GM19463 (cell line): Measurements from ENCODE around the gene SRRD.
"Not testable (repeated sequence)": the region's sequence is repeated elsewhere in the genome, so short reads cannot be mapped to it uniquely, and the experiment has no call there.

Experiments
- ATAC-seq: cut with Tn5 transposase; IDR thresholded peaks from one replicate; pipeline ENCODE4 v1.9.1; 2021; ENCODE audit warnings: mild to moderate bottlenecking, moderate library complexity; ENCODE audit not compliant: unreplicated experiment

Gene SRRD, protein sequence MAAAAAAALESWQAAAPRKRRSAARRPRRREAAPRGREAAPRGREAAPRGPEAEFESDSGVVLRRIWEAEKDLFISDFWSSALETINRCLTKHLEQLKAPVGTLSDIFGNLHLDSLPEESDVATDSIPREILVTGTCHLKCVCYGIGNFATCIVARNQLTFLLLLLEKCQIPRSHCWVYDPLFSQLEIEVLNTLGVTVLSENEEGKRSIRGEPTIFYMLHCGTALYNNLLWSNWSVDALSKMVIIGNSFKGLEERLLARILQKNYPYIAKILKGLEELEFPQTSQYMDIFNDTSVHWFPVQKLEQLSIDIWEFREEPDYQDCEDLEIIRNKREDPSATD

DNA sequence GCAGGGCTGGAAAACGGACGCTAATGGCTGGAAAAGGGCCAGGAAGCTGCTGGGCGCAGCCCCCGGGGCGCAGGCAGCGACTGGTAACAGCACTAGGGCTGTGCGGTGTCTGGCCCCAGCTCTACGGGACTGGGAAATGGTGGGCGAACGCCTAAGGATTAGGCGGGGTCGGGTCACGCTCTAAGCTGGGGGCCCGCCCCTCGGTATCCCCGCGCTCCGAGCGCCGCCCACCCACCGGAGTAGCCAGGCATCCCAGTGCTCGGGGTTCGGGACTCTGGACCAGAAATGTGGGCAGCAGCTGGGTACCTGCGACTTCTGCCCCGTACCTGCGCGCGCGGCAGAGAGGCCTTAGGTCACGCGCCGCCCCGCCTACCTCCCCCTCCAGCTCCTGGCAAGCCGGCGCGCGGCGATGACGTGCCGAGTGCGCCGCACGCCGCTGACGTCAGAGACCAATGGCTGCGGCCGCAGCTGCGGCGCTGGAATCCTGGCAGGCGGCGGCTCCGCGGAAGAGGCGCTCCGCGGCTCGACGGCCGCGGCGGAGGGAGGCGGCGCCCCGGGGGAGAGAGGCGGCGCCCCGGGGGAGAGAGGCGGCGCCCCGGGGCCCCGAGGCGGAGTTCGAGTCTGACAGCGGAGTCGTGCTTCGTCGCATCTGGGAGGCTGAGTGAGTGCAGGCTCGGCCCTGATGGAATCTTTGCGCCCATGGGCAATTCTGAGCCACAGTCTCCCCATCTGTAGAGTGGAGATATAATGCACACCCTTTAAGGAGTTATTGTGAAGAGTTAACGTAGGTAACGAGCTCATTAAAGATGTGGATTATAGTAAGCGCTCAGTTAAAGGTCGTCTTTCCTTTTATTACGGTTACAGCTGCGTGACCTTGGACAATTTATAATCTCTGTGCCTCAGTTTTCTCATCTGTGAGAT, at the start of gene SRRD, which contains the start of gene HPS4:
TSS of gene SRRD (plus strand) at position 439 of the 921 bp plus-strand sequence. CDS start at position 453, 14 bp downstream.
TSS of gene HPS4 (minus strand) at position 345 of the 921 bp plus-strand sequence. CDS start 2,021 bp downstream, outside the sequence.
- peak; percentile 76 for ATAC-seq

DNA sequence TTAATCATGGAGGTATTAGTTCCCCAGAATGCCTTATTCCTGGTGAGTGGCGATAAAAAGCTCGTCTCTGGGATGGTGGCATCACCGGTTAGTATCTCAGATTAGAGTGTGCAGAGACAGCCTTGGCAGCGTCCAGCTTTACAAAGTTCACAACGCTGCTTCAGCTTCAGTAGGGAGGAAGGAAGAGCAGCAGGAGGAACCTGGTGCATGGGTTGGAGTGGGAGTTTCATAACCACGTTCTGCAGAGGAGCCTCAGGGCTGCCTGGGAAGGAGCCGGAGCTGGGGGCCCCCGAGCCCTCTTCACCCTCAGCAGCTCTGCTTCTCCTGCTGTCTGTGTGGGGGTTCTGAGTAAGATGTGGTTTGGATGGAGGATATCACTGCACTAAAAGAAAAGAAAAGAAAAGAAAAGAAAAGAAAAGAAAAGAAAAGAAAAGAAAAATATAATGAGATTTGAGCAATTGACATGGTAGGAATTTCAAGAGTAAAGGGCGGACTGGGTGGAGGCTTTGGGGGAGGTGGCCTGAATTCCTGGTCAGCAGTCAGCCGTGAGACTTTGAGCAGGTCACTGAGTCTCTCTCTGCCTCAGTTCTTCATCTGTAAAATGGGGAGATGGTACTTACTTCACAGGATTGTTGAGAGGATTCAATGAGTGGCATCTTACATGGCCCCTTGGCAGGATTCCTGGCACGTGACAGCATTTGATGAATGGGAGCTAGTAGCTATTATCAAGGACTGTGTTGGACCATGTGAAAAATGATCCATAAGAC, 48.2 kb upstream of the SRRD start:
- ATAC-seq = no peak

DNA sequence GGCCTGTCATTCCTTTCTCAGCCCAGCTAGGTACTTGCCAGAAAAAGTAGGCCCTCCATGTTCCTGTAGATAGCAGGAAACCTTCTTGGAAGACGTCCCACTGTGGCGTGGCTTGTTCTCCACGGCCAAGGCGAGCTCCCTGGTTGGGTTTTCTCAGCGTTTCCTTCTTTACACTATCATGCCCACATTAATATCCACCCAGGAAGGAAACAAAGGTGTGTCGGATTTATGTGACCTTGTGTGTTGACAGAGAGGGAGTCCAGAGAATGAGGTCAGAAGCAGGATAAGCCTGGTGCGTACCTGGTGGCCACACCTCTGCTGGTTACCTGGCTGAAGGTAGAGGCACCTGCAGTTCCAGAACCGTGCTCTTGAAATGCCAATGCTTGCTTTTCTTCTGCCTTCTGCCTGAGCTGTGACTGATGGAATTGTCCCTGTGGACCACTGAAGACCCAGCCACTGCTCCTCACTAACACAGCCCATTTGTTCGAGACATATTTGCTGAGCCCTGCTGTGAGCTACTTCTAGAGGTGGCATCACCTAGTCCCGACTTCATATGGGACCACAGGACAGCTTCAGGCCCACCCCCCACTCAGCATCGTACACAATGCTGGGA, 46.7 kb upstream of the SRRD start:
- ATAC-seq = no peak

DNA sequence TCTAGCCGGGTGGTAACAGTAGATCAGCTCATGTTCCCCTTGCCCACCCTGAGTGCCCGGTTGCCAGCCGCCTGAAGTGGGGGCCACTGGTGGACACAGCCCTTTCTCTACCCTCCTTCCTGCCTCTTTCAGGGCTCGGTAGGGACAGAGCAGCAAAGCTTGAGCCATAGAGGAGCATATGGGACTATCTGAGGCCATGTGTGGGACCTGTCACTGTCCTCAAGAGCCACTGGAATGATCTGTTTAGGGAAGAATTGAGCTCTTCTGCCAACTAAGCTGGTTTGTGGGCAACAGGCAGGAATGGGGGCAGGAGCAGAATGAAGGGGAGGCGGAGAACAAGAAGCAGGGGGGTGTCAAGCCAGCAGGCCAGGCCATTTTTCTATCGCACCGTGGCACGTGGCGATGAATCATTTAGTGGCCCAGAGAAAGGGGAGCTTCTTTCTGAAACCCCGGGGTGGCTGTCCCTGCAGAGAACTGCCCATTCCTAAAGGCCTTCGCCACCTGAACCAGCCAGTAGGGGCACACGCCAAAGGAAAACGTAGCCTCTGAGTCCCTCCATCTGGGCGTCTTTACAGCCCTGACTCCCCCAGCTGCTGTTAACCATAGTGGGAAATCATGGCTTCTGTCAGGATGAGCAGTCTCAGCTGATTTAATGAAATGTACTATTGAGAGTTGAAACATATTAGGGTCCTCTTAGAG, 45.8 kb upstream of the SRRD start:
- no peak for ATAC-seq

DNA sequence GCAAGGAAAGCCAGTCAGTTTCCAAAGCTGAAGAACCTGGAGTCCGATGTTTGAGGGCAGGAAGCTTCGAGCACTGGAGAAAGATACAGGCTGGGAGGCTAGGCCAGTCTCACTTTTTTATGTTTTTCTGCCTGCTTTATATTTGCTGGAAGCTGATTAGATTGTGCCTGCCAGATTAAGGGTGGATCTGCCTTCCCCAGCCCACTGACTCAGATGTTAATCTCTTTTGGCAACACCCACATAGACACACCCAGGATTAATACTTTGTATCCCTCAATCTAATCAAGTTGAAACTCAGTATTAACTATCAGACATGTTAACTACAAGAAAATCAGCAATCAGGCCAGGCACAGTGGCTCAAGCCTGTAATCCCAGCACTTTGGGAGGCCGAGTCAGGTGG, 44.9 kb upstream of the SRRD start:
- not testable (repeated sequence) for ATAC-seq

DNA sequence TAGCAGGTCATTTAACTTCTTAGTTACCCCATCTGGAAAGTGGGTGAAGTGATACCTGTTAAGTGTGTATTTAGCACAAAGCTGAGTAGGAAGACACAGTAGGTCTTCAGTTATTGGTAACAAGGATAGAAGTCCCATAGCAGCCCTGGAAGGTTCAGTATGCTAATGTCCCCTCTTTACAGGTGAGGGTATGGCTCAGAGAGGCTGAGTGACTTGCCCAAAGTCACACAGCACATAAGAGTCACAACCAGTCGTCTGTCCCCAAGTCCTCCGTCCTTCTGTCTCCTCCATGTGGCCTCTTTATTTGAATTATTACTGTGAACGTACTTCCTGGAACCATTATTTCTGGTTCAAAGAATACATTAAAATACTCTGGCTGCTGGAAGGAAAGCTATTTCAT, 44.1 kb upstream of the SRRD start:
- ATAC-seq = no peak

DNA sequence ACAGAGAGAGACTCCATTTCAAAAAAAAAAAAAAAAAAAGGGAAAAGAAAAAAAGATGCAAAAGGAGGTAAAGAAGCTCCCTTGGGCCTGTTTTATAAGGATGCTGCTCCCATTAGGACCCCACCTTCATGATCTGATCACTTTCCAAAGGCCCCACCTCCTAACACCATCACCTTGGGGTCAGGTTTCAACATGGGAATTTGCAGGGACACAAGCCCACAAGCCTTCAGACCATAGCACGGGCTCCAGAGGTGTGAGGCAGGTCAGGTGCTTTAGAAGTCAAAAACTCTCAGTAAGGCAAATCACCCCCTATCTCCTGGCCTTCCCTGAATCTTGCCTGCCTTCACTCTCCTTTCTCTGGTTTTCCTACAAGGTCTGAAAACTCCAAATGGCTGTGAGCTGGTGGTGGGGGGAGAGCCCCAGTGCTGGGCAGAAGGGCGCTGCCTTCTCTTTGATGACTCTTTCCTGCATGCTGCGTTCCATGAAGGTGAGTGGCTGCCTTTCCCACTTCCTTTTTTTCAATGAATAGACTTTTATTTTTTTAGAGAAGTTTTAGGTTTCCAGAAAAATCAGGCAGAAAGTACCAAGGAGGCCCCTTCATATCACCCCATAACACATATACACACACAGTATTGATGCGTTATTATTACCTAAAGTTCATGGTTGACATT, 41.5 kb upstream of the SRRD start:
- no peak for ATAC-seq

DNA sequence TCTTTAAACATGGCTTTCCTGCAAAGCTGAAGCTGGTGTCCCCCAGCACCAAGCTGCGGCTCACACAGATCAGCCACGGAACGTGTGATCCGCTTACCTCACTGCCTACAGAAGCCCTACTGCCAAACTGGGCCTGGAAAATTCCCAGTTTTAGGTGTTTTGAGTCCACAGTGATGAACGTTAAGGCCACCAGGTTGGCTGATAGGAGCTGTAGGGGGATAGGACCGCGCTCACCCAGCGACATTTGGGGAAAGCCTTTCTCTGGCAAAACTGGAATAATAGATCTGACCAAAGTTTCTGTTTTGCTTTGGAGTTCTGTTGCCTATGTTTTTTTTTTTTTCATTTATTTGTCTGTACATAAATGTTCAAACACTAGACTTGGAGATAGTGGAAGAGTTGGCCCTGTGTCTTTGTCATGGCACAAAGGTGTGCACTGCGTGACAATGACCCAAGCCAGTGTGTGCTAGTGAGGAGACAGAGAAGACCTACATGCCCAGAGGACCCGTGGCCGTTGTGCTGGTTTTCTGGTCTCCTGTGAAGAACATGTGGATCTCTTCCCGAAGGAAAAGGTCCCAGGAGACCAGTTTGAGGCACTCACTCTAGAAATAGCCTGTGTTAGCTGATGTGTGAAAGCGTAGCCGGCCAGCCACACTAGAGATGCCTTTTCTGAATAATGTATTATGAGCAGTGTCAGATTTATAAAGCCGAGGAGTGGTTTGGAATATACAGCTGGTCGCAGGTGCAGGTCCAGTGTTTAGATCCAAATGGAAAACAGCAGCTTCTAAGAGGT, 39.6 kb upstream of the SRRD start:
- ATAC-seq = no peak

DNA sequence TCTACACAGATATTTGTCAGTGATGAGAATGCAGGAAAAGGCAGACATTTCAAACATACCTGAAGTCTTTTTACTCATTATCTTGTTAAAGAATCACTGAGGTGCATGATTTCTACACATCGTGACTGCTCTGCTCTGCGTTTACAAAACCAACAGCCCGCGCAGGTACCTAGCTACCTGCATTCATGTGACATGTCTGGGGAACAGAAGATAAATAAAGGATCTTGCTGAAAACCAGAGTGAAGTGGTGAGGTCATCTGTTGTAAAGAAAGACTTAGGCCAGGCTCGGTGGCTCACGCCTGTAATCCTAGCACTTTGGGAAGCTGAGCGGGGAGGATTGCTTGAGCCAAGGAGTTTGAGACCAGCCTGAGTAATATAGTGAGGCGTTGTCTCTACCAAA, 38.9 kb upstream of the SRRD start:
- no peak for ATAC-seq

DNA sequence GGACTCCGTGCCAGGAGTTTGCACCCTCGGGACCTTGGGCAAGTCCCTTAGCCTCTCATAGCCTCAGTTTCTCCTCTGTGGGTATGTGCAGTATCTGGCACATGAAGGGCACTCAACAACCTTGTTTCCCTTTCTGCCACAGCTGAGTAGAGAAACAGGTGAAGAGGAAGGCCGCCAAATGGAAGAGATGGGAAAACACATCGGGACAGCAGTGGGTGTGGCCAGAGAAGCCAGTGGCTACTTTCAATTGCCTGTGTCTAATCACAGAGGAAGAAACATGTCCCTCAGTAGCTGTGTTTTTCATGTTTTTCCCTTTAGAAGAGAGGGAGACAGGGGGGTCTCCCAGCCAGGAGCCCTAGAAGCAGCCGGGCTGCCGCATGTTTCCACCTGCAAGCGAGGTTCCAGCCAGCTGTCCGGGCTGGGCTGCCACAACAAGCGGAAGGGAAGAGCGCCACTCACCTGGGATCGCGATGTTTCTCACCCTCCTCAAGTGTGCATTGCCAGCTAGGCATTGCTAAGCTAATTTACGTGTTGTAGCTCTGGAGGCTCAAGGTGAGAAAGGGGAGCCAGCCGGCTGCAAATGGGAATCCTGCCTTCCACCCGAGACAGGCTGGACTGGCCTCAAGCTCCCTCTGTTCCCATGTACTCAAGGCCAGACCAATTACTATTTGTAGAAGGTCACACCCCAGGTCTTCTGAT, 38.0 kb upstream of the SRRD start:
- ATAC-seq = no peak

DNA sequence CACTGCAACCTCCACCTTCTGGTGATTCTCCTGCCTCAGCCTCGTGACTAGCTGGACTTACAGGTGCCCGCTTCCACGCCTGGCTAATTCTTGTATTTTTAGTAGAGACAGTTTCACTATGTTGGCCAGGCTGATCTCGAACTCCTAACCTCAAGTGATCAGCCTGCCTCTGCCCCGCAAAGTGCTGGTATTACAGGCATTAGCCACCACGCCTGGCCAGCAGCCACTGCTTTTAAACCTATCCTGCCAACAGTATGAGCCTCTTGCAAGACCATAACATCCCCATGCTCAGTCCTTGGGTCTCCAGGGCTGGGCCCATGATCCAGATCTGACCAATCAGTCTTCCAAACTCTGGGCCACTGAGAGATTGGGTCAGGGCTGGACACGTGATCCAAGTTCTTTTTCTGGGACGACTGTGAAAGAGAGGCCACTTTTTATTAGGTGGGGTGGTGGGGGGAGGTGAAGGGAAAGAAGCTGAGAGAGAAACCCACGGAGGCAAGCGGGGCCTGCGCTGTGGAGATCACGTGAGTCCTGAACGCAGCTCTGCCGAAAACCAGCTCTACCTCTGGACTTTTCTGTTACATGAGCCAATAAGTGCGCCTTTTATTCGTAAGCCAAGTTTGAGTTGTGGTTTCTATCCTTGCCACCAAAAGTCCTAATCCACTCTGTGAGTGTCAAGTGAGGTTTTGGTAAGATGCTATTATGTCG, 36.7 kb upstream of the SRRD start:
- ATAC-seq = no peak

DNA sequence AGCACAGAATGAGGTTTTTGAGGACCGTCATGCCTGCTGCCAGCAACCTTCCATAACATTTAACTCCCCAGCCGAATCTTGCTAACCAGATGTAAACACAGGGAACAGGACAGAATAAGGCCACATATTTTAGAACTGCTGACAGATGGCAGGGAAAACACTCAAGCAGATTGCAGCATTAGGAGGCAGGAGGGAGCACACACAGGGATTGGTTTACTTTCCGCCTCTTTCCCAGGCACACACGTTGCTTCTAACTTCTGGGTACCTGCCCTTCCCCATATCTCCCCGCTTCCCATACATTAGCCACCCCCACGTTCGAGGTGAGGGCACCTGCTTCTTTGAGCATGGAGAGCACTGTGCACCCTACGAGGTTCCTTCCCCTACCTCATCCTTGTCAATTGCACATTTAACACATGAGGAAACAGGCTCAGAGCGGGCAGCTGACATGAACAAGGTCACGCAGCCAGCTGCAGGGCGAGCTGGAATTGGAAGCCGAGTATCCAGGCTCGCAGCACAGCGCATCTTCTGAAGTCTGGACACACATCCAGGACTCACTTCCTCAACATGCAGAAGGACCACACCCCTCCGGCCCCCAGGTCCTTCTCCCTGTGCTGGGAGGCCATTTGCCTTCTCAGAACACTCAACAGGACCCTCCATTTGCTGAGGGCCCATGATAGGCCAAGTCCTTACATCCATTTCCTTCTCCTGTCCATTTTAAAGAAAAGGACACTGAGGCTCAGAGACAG, 35.9 kb upstream of the SRRD start:
- no peak for ATAC-seq

DNA sequence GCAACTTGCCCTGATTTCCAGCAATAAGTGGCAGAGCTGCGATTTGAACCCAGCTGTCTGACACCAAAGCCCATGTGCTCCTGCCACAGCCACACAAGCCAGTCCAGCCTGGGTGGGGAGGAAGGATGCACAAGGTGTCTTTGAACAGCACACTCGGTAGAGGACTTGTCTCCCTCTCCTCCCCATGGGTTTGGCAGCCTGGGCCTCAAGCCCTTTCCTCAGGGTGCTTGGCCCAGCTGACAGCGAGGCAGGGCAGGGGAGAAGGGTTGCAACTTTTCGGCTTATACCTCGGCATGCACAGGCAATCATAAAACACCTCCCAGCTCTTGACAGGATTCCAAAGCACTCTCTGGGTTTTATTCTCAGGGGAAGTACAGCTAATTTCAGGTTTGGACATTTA, 35.3 kb upstream of the SRRD start:
- ATAC-seq = no peak

DNA sequence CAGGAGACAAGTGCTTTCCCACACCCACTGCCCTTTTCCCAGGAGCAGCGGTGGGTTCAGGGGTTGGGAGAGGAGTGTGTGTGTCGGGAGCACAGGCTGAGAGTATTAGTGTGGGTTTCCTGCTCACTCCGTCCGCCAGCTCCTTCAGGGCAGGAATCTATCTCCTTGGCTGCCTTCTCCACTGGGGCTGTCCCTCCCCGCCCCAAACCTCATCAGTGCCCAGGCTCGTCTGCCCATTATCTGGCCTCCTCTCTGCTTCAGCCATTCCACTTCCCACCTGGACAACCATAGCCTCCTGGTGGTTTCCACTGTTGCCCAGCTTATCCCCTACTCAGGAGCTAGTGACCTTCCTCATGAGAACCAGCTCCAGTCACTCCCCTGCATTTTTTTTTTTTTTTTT, 34.7 kb upstream of the SRRD start:
- no peak for ATAC-seq

DNA sequence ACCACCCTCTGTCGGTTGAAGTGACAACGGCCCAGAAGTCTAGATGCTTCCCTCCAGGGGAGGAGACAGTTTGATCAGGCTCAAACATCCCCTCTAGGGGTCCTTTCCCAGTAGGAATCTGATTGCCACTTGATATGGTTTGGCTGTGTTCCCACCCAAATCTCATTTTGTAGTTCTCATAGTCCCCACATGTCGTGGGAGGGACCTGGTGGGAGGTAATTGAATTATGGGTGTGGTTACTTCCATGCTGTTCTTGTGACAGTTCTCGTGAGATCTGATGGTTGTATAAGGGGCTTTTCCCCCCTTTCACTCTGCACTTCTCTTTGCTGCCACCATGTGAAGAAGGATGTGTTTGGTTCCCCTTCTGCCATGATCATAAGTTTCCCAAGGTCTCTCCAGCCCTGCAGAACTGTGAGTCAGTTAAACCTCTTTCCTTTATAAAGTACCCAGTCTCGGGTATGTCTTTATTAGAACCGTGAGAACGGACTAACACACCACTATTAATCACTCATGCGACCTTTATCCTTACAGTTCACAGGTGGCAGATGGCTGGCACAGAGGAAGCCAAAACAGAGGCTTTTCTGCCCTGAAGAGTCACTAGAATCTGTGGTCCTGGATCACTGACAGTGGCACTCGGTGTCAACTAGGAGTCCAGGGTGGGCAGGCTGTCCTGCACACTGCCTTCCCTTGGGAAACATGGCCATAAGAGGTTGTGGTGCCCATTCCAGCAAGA, 33.1 kb upstream of the SRRD start:
- no peak for ATAC-seq
